IMR-90 (cell line): ENCODE data around the gene GAL. TPM values are rescaled to one million over a fixed set of nuclear protein-coding genes. Genes with fewer than 3 reads are reported as not detected.

Experiments used
- ATAC-seq: fragments of 200-7000 bp; cut with Tn5 transposase; 2 replicates; pipeline ENCODE4 v1.9.1; 2020; ENCODE audit warnings: low read depth, mild to moderate bottlenecking, moderate library complexity
- BruUV-seq: library from RNA; stranded (reverse); fragments of 400-500 nt; replicated peaks from 2 replicates; lab custom pipeline; 2021; lab: Mats Ljungman, UMichigan
- CTCF ChIA-PET: fragments of 300-600 bp; formaldehyde crosslinking; extraction: SDS; loops from one replicate; lab custom pipeline; 2021; ENCODE audit warnings: antibody characterized with exemption; lab: Yijun Ruan, JAX
- POLR2A ChIA-PET: fragments of 300-600 bp; sonication (Branson Sonifier 250); formaldehyde crosslinking; loops from one replicate; lab custom pipeline; 2022; ENCODE audit warnings: antibody characterized with exemption; ENCODE audit not compliant: unreplicated experiment; lab: Charles Lee
- DNase-seq: peaks from one replicate; pipeline ENCODE4 v3.0.0; 2013
- H2AFZ ChIP-seq: replicated peaks from 2 replicates; pipeline ENCODE3; 2013; ENCODE audit warnings: low read length, mild to moderate bottlenecking; ENCODE audit not compliant: poor library complexity
- H2AK5ac ChIP-seq: 2 replicates; pipeline ENCODE4 v1.6.1; 2013; ENCODE audit warnings: low read depth, low read length, inconsistent platforms
- H2AK9ac ChIP-seq: replicated peaks from 2 replicates; pipeline ENCODE3; 2013; ENCODE audit warnings: mild to moderate bottlenecking, low read depth, low read length, moderate library complexity; ENCODE audit not compliant: poor library complexity
- H2BK120ac ChIP-seq: 2 replicates; pipeline ENCODE4 v1.6.1; 2013; ENCODE audit warnings: low read depth, low read length, inconsistent platforms
- H2BK15ac ChIP-seq: 3 replicates; pipeline ENCODE4 v1.6.1; 2013; ENCODE audit warnings: low read depth, low read length, inconsistent platforms
- H2BK20ac ChIP-seq: 2 replicates; pipeline ENCODE4 v1.6.1; 2013; ENCODE audit warnings: low read depth, mild to moderate bottlenecking, inconsistent platforms, low read length, moderate library complexity
- H2BK5ac ChIP-seq: 2 replicates; pipeline ENCODE4 v1.6.1; 2013; ENCODE audit warnings: mild to moderate bottlenecking, low read depth, low read length, inconsistent platforms; ENCODE audit not compliant: poor library complexity, severe bottlenecking
- H3K14ac ChIP-seq: replicated peaks from 2 replicates; pipeline ENCODE4 v1.6.1; 2013; ENCODE audit warnings: low read depth, low read length, inconsistent platforms
- H3K18ac ChIP-seq: 2 replicates; pipeline ENCODE4 v1.6.1; 2013; ENCODE audit warnings: low read depth, low read length, control low read depth
- H3K23ac ChIP-seq: 2 replicates; pipeline ENCODE4 v1.6.1; 2013; ENCODE audit warnings: low read depth, low read length, inconsistent platforms
- H3K27ac ChIP-seq: 2 replicates; pipeline ENCODE4 v1.5.1; 2013; ENCODE audit warnings: mild to moderate bottlenecking, control low read depth, low read length; ENCODE audit not compliant: insufficient read depth
- H3K27me3 ChIP-seq: 2 replicates; pipeline ENCODE4 v1.6.1; 2013; ENCODE audit warnings: low read length; ENCODE audit not compliant: control insufficient read depth, insufficient read depth
- H3K36me3 ChIP-seq: 2 replicates; pipeline ENCODE4 v1.6.1; 2013; ENCODE audit warnings: low read length, mixed read lengths; ENCODE audit not compliant: control insufficient read depth, insufficient read depth
- H3K4ac ChIP-seq: 2 replicates; pipeline ENCODE4 v1.6.1; 2013; ENCODE audit warnings: low read depth, low read length, inconsistent platforms
- H3K4me1 ChIP-seq: 2 replicates; pipeline ENCODE4 v1.6.1; 2013; ENCODE audit warnings: low read length, mixed read lengths; ENCODE audit not compliant: control insufficient read depth, insufficient read depth
- H3K4me2 ChIP-seq: 2 replicates; pipeline ENCODE4 v1.6.1; 2013; ENCODE audit warnings: low read depth, mild to moderate bottlenecking, control low read depth, low read length, moderate library complexity
- H3K4me3 ChIP-seq: 2 replicates; pipeline ENCODE4 v1.5.1; 2013; ENCODE audit warnings: low read depth, mild to moderate bottlenecking, control low read depth, low read length, moderate library complexity; ENCODE audit not compliant: insufficient read depth
- H3K56ac ChIP-seq: 2 replicates; pipeline ENCODE4 v1.6.1; 2013; ENCODE audit warnings: low read length, inconsistent platforms; ENCODE audit not compliant: insufficient read depth; ENCODE audit errors: extremely low read depth
- H3K79me1 ChIP-seq, 2 experiments: 2 replicates each; pipeline ENCODE4 v1.6.1; 2013; ENCODE audit warnings: low read length in 2 of 2, inconsistent platforms in 1 of 2, low read depth in 1 of 2
- H3K9ac ChIP-seq: 2 replicates; pipeline ENCODE4 v1.6.1; 2013; ENCODE audit warnings: low read depth, low read length, control low read depth
- H3K9me1 ChIP-seq: 2 replicates; pipeline ENCODE4 v1.6.1; 2013; ENCODE audit warnings: low read length, inconsistent platforms; ENCODE audit not compliant: insufficient read depth
- H3K9me3 ChIP-seq: 2 replicates; pipeline ENCODE4 v1.6.1; 2013; ENCODE audit warnings: low read length; ENCODE audit not compliant: control insufficient read depth, insufficient read depth
- H4K20me1 ChIP-seq: 2 replicates; pipeline ENCODE4 v1.6.1; 2013; ENCODE audit warnings: low read length, inconsistent platforms; ENCODE audit not compliant: insufficient read depth
- H4K5ac ChIP-seq: 2 replicates; pipeline ENCODE4 v1.6.1; 2013; ENCODE audit warnings: mild to moderate bottlenecking, low read depth, low read length, control low read depth
- H4K8ac ChIP-seq, 2 experiments: 2 replicates each; pipeline ENCODE4 v1.6.1; 2013; ENCODE audit warnings: low read depth in 2 of 2, low read length in 2 of 2, control low read depth in 1 of 2, inconsistent platforms in 1 of 2
- H4K91ac ChIP-seq: 2 replicates; pipeline ENCODE4 v1.6.1; 2013; ENCODE audit warnings: low read depth, low read length, inconsistent platforms; ENCODE audit not compliant: insufficient read depth
- CEBPB ChIP-seq: IDR thresholded peaks from 2 replicates; pipeline ENCODE4 v1.6.1; 2012; ENCODE audit warnings: low read depth, low read length, improper control_type of control experiment
- FOS ChIP-seq: fragments of 150-350 bp; IDR thresholded peaks from 2 replicates; pipeline ENCODE4 v1.6.1; 2016; ENCODE audit warnings: low read depth, low read length
- MAZ ChIP-seq: IDR thresholded peaks from 2 replicates; pipeline ENCODE4 v1.6.1; 2012; ENCODE audit warnings: low read depth, mild to moderate bottlenecking, low read length, improper control_type of control experiment, moderate library complexity, borderline replicate concordance
- NFE2L2 ChIP-seq: fragments of 150-350 bp; IDR thresholded peaks from 2 replicates; pipeline ENCODE4 v1.6.1; 2016; ENCODE audit warnings: low read depth, mild to moderate bottlenecking, low read length
- POLR2A ChIP-seq: IDR thresholded peaks from 2 replicates; pipeline ENCODE4 v1.6.1; 2012; ENCODE audit warnings: mild to moderate bottlenecking, low read depth, low read length
- RAD21 ChIP-seq: IDR thresholded peaks from 2 replicates; pipeline ENCODE4 v1.6.1; 2012; ENCODE audit warnings: low read length, improper control_type of control experiment
- RCOR1 ChIP-seq: IDR thresholded peaks from 2 replicates; pipeline ENCODE4 v1.6.1; 2012; ENCODE audit warnings: mild to moderate bottlenecking, low read length, improper control_type of control experiment; ENCODE audit not compliant: insufficient replicate concordance
- RFX5 ChIP-seq: IDR thresholded peaks from 2 replicates; pipeline ENCODE4 v1.8.0; 2012; ENCODE audit warnings: low read depth, mild to moderate bottlenecking, low read length, moderate library complexity
- SMC3 ChIP-seq: fragments of 150-350 bp; IDR thresholded peaks from 2 replicates; pipeline ENCODE4 v1.6.1; 2016; ENCODE audit warnings: low read depth, mild to moderate bottlenecking, antibody characterized with exemption, low read length, moderate library complexity
- WGBS, 2 experiments: methylation state at CpG; one replicate each; pipeline versions ENCODE4 v1.1.5 to v1.1.7; 2013; ENCODE audit warnings: missing lambda C conversion rate in 2 of 2; ENCODE audit not compliant: insufficient read length in 1 of 2; ENCODE audit errors: extremely low coverage in 2 of 2; 5-methylcytosine and 5-hydroxymethylcytosine counted together
- dilution Hi-C: fragments of 300-500 bp; cut with HindIII; formaldehyde crosslinking; loops from one replicate; pipeline ENCODE4 v1.14.3; 2018; ENCODE audit warnings: low sequenced_read_pairs; ENCODE audit not compliant: unreplicated experiment
- in situ Hi-C: fragments of 300-500 bp; cut with MboI; formaldehyde crosslinking; loops from 3 replicates; pipeline ENCODE4 v1.14.3; 2019; ENCODE audit warnings: low sequenced_read_pairs, inconsistent platforms, mixed read lengths
- intact Hi-C: fragments of 100-400 bp; cut with micrococcal nuclease; formaldehyde crosslinking; loops from 2 replicates; pipeline ENCODE4 v1.10.0; 2022
- polyA plus RNA-seq, 3 experiments: library from polyadenylated mRNA; depleted of rRNA; stranded (reverse); fragments of >200 nt; gene quantifications; 2 replicates each; pipeline ENCODE4 v1.2.3, GENCODE V29; 2012; ENCODE audit warnings: low replicate concordance in 1 of 3
- total RNA-seq: library from RNA; depleted of rRNA; stranded (reverse); fragments of >200 nt; gene quantifications from 2 replicates; pipeline ENCODE4 v1.2.3, GENCODE V29; 2012
- TF ChIP-seq, protein P1 (sequence below): fragments of 150-350 bp; IDR thresholded peaks from 2 replicates; pipeline ENCODE4 v1.6.1; 2017; ENCODE audit warnings: mild to moderate bottlenecking, antibody characterized with exemption, low read length, low read depth
- TF ChIP-seq, protein P2 (sequence below): fragments of 150-350 bp; IDR thresholded peaks from 2 replicates; pipeline ENCODE4 v1.6.1; 2016; ENCODE audit warnings: low read depth, mild to moderate bottlenecking, low read length, moderate library complexity, borderline replicate concordance

GAL gene
- total and polyA plus RNA-seq, 2 of the 4 experiments (the other 2 are of a cell fraction): 2.0 TPM; not detected in 1

DNA sequence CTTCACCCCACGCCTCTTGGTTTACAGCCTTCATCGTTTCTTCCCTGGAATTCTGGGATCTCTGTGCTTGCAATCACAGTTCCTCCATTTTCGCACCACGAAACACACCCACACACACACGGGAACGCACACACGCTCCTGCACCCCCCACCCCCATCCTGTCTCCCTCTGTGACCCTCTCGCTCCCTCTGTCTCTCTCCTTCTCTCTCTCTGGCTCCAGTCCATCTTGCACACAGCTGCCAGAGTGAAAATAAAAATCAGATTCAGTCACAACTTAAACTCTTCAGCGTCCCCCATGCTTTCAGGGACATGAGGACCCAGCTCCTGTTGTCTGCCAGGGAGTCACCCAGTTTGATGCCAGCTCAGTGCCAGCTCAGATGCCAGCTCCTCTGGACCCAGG lies 3.0 kb downstream of the GAL start:
- no TSS peak for BruUV-seq
- Histone ChIP-seq H2AK5ac (no peak overlapping the region), H4K91ac (no peak overlapping the region), H2BK15ac (no peak overlapping the region), H3K18ac (no peak overlapping the region), H3K4me1 (peaks cover 3% of the 10 kb centered on the region; the same call in 1 of the 2 replicates), H2BK20ac (no peak overlapping the region), H4K20me1 (no peaks in the 10 kb centered on the region; the same call in 1 of the 2 replicates), H3K9ac (no peak overlapping the region), H4K8ac (no peak overlapping the region), H2BK120ac (no peak overlapping the region), H2AFZ (no peak overlapping the region), H3K23ac (no peak overlapping the region), H2BK5ac (no peak overlapping the region), H3K36me3 (no peaks in the 10 kb centered on the region), H3K4ac (no peak overlapping the region), H3K4me2 (no peak overlapping the region), H3K4me3 (no peak overlapping the region), H2AK9ac (no peak overlapping the region), H3K9me3 (no peaks in the 10 kb centered on the region), H3K27ac (no peak overlapping the region), H3K14ac (no peak overlapping the region), H4K5ac (no peak overlapping the region), H3K9me1 (no peaks in the 10 kb centered on the region; the same call in 1 of the 2 replicates), H3K79me1 (no peaks in the 10 kb centered on the region), H3K56ac (no peak overlapping the region), H3K27me3 (peaks cover 61% of the 10 kb centered on the region)
- 50% methylated on average over 7 of the region's 9 CpGs; no CpG with 5 or more reads in 1 of the 2 experiments for WGBS, 2 experiments
- ChIA-PET POLR2A (no interaction called here), CTCF (no interaction called here)
- DNase-seq: no peak
- intact Hi-C loops: no loop called here
- in situ Hi-C loops: no loop called here
- ATAC-seq: no peak
- TF ChIP-seq, protein P1, sequence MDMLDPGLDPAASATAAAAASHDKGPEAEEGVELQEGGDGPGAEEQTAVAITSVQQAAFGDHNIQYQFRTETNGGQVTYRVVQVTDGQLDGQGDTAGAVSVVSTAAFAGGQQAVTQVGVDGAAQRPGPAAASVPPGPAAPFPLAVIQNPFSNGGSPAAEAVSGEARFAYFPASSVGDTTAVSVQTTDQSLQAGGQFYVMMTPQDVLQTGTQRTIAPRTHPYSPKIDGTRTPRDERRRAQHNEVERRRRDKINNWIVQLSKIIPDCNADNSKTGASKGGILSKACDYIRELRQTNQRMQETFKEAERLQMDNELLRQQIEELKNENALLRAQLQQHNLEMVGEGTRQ: no peak
- TF ChIP-seq RFX5 (no peak), NFE2L2 (no peak), CEBPB (no peak), MAZ (no peak), RCOR1 (no peak), POLR2A (no peak), FOS (no peak), SMC3 (no peak), RAD21 (no peak)
- TF ChIP-seq, protein P2, sequence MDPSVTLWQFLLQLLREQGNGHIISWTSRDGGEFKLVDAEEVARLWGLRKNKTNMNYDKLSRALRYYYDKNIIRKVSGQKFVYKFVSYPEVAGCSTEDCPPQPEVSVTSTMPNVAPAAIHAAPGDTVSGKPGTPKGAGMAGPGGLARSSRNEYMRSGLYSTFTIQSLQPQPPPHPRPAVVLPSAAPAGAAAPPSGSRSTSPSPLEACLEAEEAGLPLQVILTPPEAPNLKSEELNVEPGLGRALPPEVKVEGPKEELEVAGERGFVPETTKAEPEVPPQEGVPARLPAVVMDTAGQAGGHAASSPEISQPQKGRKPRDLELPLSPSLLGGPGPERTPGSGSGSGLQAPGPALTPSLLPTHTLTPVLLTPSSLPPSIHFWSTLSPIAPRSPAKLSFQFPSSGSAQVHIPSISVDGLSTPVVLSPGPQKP: no peak
- dilution Hi-C loops: no loop called here
